K562 (cell line): ENCODE data around the gene ADAMTS6. TPM values are rescaled to one million over a fixed set of nuclear protein-coding genes. Genes with fewer than 3 reads are reported as not detected.

Experiments
- ATAC-seq: fragments of 200-7000 bp; cut with Tn5 transposase; 3 replicates; pipeline ENCODE4 v1.9.1; 2020; ENCODE audit warnings: moderate library complexity
- BruUV-seq: library from RNA; stranded (reverse); fragments of 400-500 nt; replicated peaks from 2 replicates; lab custom pipeline; 2021; lab: Mats Ljungman, UMichigan
- CTCF ChIA-PET: fragments of 300-600 bp; formaldehyde crosslinking; extraction: SDS; loops from one replicate; lab custom pipeline; 2021; ENCODE audit warnings: low intra/inter-chr PET ratio; lab: Yijun Ruan, JAX
- POLR2A ChIA-PET: fragments of 300-600, 350-650 bp; sonication (Branson Sonifier 250); formaldehyde crosslinking; extraction: SDS; loops from one replicate; lab custom pipeline; 2021; ENCODE audit warnings: antibody characterized with exemption, inconsistent platforms; lab: Yijun Ruan, JAX
- DNase-seq, 4 experiments: peaks; one replicate each; pipeline versions ENCODE4 v3.0.0 to v3.0.0-alpha.2; 2011 to 2018; ENCODE audit warnings: low spot score in 3 of 4, mixed read lengths in 3 of 4; ENCODE audit errors: extremely low read depth in 1 of 4
- FAIRE-seq: peaks from 2 replicates; lab custom pipeline; 2011; peaks lifted over from hg19 to GRCh38; lab: Jason Lieb, UNC
- H2AFZ ChIP-seq: 2 replicates; pipeline ENCODE4 v1.6.0; 2011; ENCODE audit warnings: low read depth, low read length, control low read depth, inconsistent platforms
- H3K27ac ChIP-seq: fragments of 200-600 bp; 3 replicates; pipeline ENCODE4 v1.8.0; 2011; ENCODE audit warnings: low read depth, mild to moderate bottlenecking, control low read depth, inconsistent platforms, low read length, moderate library complexity, mixed read lengths; ENCODE audit errors: extremely low read depth
- H3K27me3 ChIP-seq, 2 experiments: fragments of 300-600 bp in 1 of 2; 2 replicates in 1 of 2; 3 replicates in 1 of 2; pipeline versions ENCODE4 v1.6.0 to v1.8.0; 2011; ENCODE audit warnings: inconsistent platforms in 2 of 2, low read length in 2 of 2, mild to moderate bottlenecking in 1 of 2, mixed read lengths in 1 of 2, moderate library complexity in 1 of 2; ENCODE audit not compliant: control insufficient read depth in 2 of 2, insufficient read depth in 2 of 2
- H3K36me3 ChIP-seq: fragments of 300-600 bp; 3 replicates; pipeline ENCODE4 v1.8.0; 2011; ENCODE audit warnings: mild to moderate bottlenecking, low read length, inconsistent platforms; ENCODE audit not compliant: control insufficient read depth, insufficient read depth
- H3K4me1 ChIP-seq, 2 experiments: fragments of 200-600 bp in 1 of 2; replicated peaks in 1 of 2; 2 replicates in 1 of 2; 3 replicates in 1 of 2; pipeline versions ENCODE4 v1.5.1 to v1.8.0; 2011; ENCODE audit warnings: inconsistent platforms in 2 of 2, low read length in 2 of 2, mild to moderate bottlenecking in 1 of 2, mixed read lengths in 1 of 2, moderate library complexity in 1 of 2; ENCODE audit not compliant: control insufficient read depth in 2 of 2, insufficient read depth in 2 of 2
- H3K4me2 ChIP-seq: 2 replicates; pipeline ENCODE4 v1.6.1; 2011; ENCODE audit warnings: low read length, control low read depth, inconsistent platforms, mixed read lengths; ENCODE audit not compliant: insufficient read depth
- H3K4me3 ChIP-seq: fragments of 200-600 bp; sonication (generic), shearing (Covaris generic); 2 replicates; pipeline ENCODE4 v1.5.1; 2016; ENCODE audit warnings: control low read depth, inconsistent platforms
- H3K79me2 ChIP-seq: fragments of 200-600 bp; 3 replicates; pipeline ENCODE4 v1.8.0; 2011; ENCODE audit warnings: low read length, inconsistent platforms; ENCODE audit not compliant: control insufficient read depth, insufficient read depth
- H3K9ac ChIP-seq, 2 experiments: 2 replicates each; pipeline versions ENCODE4 v1.6.0 to v1.6.1; 2011; ENCODE audit warnings: low read depth in 2 of 2, low read length in 2 of 2, control low read depth in 1 of 2, inconsistent platforms in 1 of 2, mild to moderate bottlenecking in 1 of 2, mixed read lengths in 1 of 2; ENCODE audit not compliant: insufficient read depth in 1 of 2
- H3K9me1 ChIP-seq: one replicate; pipeline ENCODE4 v1.6.0; 2011; ENCODE audit warnings: inconsistent platforms, mild to moderate bottlenecking, low read length, moderate library complexity; ENCODE audit not compliant: control insufficient read depth, insufficient read depth
- H3K9me3 ChIP-seq: replicated peaks from 2 replicates; pipeline ENCODE4 v1.5.1; 2011; ENCODE audit warnings: low read depth, low read length, inconsistent platforms; ENCODE audit not compliant: control insufficient read depth, insufficient read depth
- H4K20me1 ChIP-seq: replicated peaks from 2 replicates; pipeline ENCODE4 v1.6.1; 2011; ENCODE audit warnings: low read length, inconsistent platforms, mixed read lengths; ENCODE audit not compliant: control insufficient read depth, insufficient read depth
- BRCA1 ChIP-seq, 2 experiments: fragments of 450-650 bp in 1 of 2; sonication (generic) in 1 of 2; formaldehyde crosslinking in 1 of 2; IDR thresholded peaks; 2 replicates each; pipeline versions ENCODE4 v1.5.0 to v1.6.1; 2017 to 2020; ENCODE audit warnings: mild to moderate bottlenecking in 1 of 2, missing genetic modification reagents in 1 of 2
- ERF ChIP-seq: fragments of 450-650 bp; formaldehyde crosslinking; IDR thresholded peaks from 2 replicates; pipeline ENCODE4 v1.4.0; 2020; ENCODE audit warnings: mild to moderate bottlenecking, mixed read lengths
- ETV6 ChIP-seq, 3 experiments: fragments of 150-350 bp in 1 of 3; sonication (generic) in 1 of 3; formaldehyde crosslinking in 1 of 3; IDR thresholded peaks; 2 replicates each; pipeline versions ENCODE4 v1.6.1 to v1.8.0; 2014 to 2022; ENCODE audit warnings: borderline replicate concordance in 2 of 3, low read depth in 2 of 3, antibody characterized with exemption in 1 of 3, low read length in 1 of 3, mild to moderate bottlenecking in 1 of 3, missing genetic modification reagents in 1 of 3
- HDAC6 ChIP-seq: IDR thresholded peaks from 2 replicates; pipeline ENCODE4 v1.6.1; 2012; ENCODE audit warnings: low read depth, mild to moderate bottlenecking, control low read depth, inconsistent platforms, low read length, moderate library complexity
- KAT2B ChIP-seq: IDR thresholded peaks from one replicate; pipeline ENCODE4 v1.6.1; 2012; ENCODE audit warnings: low read depth, mild to moderate bottlenecking, control low read depth, inconsistent platforms, low read length, moderate library complexity
- KAT7 ChIP-seq: sonication (generic); formaldehyde crosslinking; IDR thresholded peaks from 2 replicates; pipeline ENCODE4 v1.8.0; 2022; ENCODE audit warnings: missing genetic modification reagents, mild to moderate bottlenecking, borderline replicate concordance
- NFATC3 ChIP-seq: fragments of 450-650 bp; IDR thresholded peaks from 2 replicates; pipeline ENCODE4 v1.6.1; 2017; ENCODE audit warnings: mild to moderate bottlenecking
- PHF21A ChIP-seq: fragments of 450-650 bp; IDR thresholded peaks from 2 replicates; pipeline ENCODE4 v1.6.1; 2017; ENCODE audit warnings: low read depth, borderline replicate concordance
- PTRF ChIP-seq: fragments of 450-650 bp; IDR thresholded peaks from 2 replicates; pipeline ENCODE4 v1.6.1; 2016; ENCODE audit warnings: mild to moderate bottlenecking, missing genetic modification characterization, missing compliant biosample characterization
- PYGO2 ChIP-seq: fragments of 450-650 bp; IDR thresholded peaks from 2 replicates; pipeline ENCODE4 v1.6.1; 2016; ENCODE audit warnings: mild to moderate bottlenecking, missing genetic modification characterization, moderate library complexity, missing compliant biosample characterization
- U2AF2 ChIP-seq: fragments of 200-400 bp; formaldehyde crosslinking; optimal IDR thresholded peaks from 2 replicates; pipeline ENCODE3; 2017; ENCODE audit warnings: low read depth, mild to moderate bottlenecking, low read length
- WHSC1 ChIP-seq: IDR thresholded peaks from one replicate; pipeline ENCODE4 v1.6.1; 2012; ENCODE audit warnings: low read length, control low read depth, inconsistent platforms
- ZNF263 ChIP-seq: sonication (generic); formaldehyde crosslinking; IDR thresholded peaks from 2 replicates; pipeline ENCODE4 v1.8.0; 2022; ENCODE audit warnings: mild to moderate bottlenecking, missing genetic modification reagents, borderline replicate concordance
- ZNF384 ChIP-seq: IDR thresholded peaks from 2 replicates; pipeline ENCODE4 v1.6.1; 2012; ENCODE audit warnings: low read depth, low read length, improper control_type of control experiment
- in situ Hi-C: fragments of 300-500 bp; cut with MboI; formaldehyde crosslinking; loops from 4 replicates; pipeline ENCODE4 v1.15.0; 2018; ENCODE audit warnings: inconsistent platforms, mixed read lengths
- intact Hi-C: fragments of 100-400 bp; cut with micrococcal nuclease; formaldehyde crosslinking; loops from 2 replicates; pipeline ENCODE4 v1.14.2; 2022
- polyA plus RNA-seq, 8 experiments: library from polyadenylated mRNA; depleted of rRNA in 4 of 8; stranded (reverse) in 5 of 8; unstranded in 3 of 8; fragments of >200 nt; fragmentation: Nextera tagmentation in 2 of 8; fragmentation: Illumina TruSeq in 1 of 8; extraction: Ambion mirVana in 2 of 8; extraction: Trizol in 1 of 8; gene quantifications; 2 replicates each; pipeline versions ENCODE4 v1.2.1 to v1.2.3, GENCODE V29; 2011 to 2014; ENCODE audit warnings: inconsistent platforms in 1 of 8, missing spikeins in 1 of 8
- total RNA-seq, 7 experiments: library from RNA; depleted of rRNA in 6 of 7; stranded (reverse); fragments of >200 nt in 6 of 7; fragmentation: Illumina TruSeq in 2 of 7; extraction: Trizol in 2 of 7; gene quantifications; 2 replicates each; pipeline versions ENCODE4 v1.2.1 to v1.2.3, GENCODE V29; 2011 to 2021; ENCODE audit warnings: low replicate concordance in 1 of 7
- TF ChIP-seq, protein P1 (sequence below): sonication (generic); formaldehyde crosslinking; IDR thresholded peaks from 2 replicates; pipeline ENCODE4 v1.9.0; 2022; ENCODE audit warnings: mild to moderate bottlenecking, missing genetic modification reagents
- TF ChIP-seq, protein P2 (sequence below), 2 experiments: IDR thresholded peaks; 2 replicates each; pipeline ENCODE4 v1.6.1; 2011; ENCODE audit warnings: borderline replicate concordance in 1 of 2, control low read depth in 1 of 2, low read depth in 1 of 2, low read length in 1 of 2, mild to moderate bottlenecking in 1 of 2, mixed read lengths in 1 of 2, moderate library complexity in 1 of 2; ENCODE audit not compliant: insufficient read depth in 1 of 2, insufficient read length in 1 of 2, poor library complexity in 1 of 2, severe bottlenecking in 1 of 2; ENCODE audit errors: extremely low read depth in 1 of 2

ADAMTS6 gene
- total and polyA plus RNA-seq, 9 of the 15 experiments (the other 6 are each of a cell fraction or from before 2014, with no cell fraction given), result 0.57 to 5.3 (median 1.5) TPM

DNA sequence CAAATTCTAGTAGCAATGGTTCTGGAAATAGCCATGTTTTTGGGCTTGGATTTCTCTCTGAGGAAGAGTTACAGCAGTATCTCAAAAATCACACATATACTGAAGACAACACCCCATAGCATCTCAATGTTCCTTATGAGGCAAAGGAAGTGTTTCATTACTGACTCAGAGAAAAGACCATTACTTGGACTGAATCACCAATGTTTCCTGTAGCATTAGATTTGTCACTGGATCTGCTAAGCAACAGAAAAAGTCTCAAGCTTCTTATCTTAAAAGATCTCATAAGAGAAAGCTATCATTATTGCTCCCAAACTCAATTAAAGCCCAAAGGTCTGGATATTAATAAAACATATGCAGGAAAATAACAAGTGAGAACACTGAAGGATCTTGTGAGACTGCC, 272.4 kb downstream of the ADAMTS6 start:
- no peak for DNase-seq
- H3K9me1 ChIP-seq, result no peaks in the 10 kb centered on the region
- no peaks in the 10 kb centered on the region for H3K36me3 ChIP-seq
- no peaks in the 10 kb centered on the region for H3K4me1 ChIP-seq
- ATAC-seq, result no peak
- intact Hi-C loops, result loop anchor here (5.0 kb wide), 1 partner anchor 132 kb away; no protein-coding TSS in a partner anchor
- no peaks in the 10 kb centered on the region for H3K79me2 ChIP-seq
- H2AFZ ChIP-seq, result no peak overlapping the region
- H3K4me2 ChIP-seq, result no peak overlapping the region
- no peaks in the 10 kb centered on the region for H4K20me1 ChIP-seq
- H3K27me3 ChIP-seq, result no peaks in the 10 kb centered on the region
- no TSS peak for BruUV-seq
- FAIRE-seq, result no peak
- H3K27ac ChIP-seq, result no peak overlapping the region
- POLR2A ChIA-PET, result no interaction called here
- H3K9me3 ChIP-seq, result no peaks in the 10 kb centered on the region
- no peak overlapping the region for H3K9ac ChIP-seq
- CTCF ChIA-PET, result no interaction called here
- TF ChIP-seq ERF (no peak), ZNF263 (CRISPR knock-in tag) (no peak), PHF21A (no peak), U2AF2 (no peak), ZNF384 (no peak), KAT2B (no peak), BRCA1 (IDR thresholded peaks at IDR 0.05) (no peak), BRCA1 (CRISPR knock-in tag; IDR thresholded peaks at IDR 0.05) (no peak), ETV6 (IDR thresholded peaks at IDR 0.05; ENCODE audit: borderline replicate concordance in 1 of 2, low read depth in 2 of 2, low read length in 1 of 2) (no peak), ETV6 (CRISPR knock-in tag; IDR thresholded peaks at IDR 0.05; ENCODE audit: borderline replicate concordance) (no peak), PTRF (tag) (no peak), NFATC3 (no peak), WHSC1 (no peak), PYGO2 (tag) (no peak), KAT7 (CRISPR knock-in tag) (no peak), HDAC6 (no peak)
- TF ChIP-seq, protein P1, sequence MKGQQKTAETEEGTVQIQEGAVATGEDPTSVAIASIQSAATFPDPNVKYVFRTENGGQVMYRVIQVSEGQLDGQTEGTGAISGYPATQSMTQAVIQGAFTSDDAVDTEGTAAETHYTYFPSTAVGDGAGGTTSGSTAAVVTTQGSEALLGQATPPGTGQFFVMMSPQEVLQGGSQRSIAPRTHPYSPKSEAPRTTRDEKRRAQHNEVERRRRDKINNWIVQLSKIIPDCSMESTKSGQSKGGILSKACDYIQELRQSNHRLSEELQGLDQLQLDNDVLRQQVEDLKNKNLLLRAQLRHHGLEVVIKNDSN (CRISPR knock-in tag), result no peak
- TF ChIP-seq, protein P2, sequence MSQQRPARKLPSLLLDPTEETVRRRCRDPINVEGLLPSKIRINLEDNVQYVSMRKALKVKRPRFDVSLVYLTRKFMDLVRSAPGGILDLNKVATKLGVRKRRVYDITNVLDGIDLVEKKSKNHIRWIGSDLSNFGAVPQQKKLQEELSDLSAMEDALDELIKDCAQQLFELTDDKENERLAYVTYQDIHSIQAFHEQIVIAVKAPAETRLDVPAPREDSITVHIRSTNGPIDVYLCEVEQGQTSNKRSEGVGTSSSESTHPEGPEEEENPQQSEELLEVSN (IDR thresholded peaks at IDR 0.05; ENCODE audit: borderline replicate concordance in 1 of 2, extremely low read depth in 1 of 2, insufficient read depth in 1 of 2, insufficient read length in 1 of 2, low read depth in 1 of 2, low read length in 1 of 2, poor library complexity in 1 of 2, severe bottlenecking in 1 of 2), result no peak
- TF ChIP-seq, all 486 proteins: peak for 0
- in situ Hi-C loops, result loop anchor here (5.0 kb wide), 1 partner anchor 273 kb away; the partner anchor contains the start of gene ADAMTS6
- H3K4me3 ChIP-seq, result no peak overlapping the region
